HG03439 (cell line): ENCODE measurements around the gene GGT5.
"Not testable (repeated sequence)": the region's sequence is repeated elsewhere in the genome, so short reads cannot be mapped to it uniquely, and the experiment has no call there.

Experiments
- ATAC-seq: cut with Tn5 transposase; IDR thresholded peaks from one replicate; pipeline ENCODE4 v1.9.1; 2021; ENCODE audit warnings: mild to moderate bottlenecking, moderate library complexity; ENCODE audit not compliant: unreplicated experiment

GGT5 gene

DNA sequence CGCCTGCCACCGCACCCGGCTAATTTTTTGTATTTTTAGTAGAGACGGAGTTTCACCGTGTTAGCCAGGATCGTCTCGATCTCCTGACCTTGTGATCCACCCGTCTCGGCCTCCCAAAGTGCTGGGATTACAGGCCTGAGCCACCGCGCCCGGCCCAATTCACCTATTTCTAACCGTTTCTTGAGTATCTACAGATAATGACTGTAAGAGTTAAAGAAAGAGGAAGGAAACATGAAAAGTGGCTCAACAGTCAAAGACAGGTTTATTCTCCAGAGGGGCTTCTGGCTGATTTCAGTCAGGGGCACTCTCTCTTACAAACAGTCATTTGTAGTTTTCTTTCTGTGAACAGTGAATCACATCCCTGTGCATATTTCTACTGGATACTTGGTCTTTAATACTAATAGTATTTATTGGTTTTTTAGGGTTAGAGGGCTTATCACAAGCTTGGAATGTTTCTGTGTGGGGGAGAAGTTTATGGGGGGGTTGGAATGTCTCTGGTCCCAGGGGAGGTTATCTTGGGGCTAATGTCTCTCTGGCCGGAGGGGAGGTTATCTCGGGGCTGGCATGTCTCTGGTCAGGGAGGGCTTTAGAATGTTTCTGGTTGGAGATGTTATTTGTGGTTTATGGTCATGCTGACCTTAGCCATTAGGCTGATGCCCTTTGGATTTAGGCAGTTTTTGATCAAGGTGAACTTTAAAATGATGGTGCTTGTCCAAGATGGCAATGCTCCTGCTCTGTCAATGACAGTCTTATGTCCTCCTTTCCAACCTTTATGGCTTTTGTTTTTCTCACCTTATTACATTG is 38.2 kb downstream of the GGT5 start:
- not testable (repeated sequence) for ATAC-seq

DNA sequence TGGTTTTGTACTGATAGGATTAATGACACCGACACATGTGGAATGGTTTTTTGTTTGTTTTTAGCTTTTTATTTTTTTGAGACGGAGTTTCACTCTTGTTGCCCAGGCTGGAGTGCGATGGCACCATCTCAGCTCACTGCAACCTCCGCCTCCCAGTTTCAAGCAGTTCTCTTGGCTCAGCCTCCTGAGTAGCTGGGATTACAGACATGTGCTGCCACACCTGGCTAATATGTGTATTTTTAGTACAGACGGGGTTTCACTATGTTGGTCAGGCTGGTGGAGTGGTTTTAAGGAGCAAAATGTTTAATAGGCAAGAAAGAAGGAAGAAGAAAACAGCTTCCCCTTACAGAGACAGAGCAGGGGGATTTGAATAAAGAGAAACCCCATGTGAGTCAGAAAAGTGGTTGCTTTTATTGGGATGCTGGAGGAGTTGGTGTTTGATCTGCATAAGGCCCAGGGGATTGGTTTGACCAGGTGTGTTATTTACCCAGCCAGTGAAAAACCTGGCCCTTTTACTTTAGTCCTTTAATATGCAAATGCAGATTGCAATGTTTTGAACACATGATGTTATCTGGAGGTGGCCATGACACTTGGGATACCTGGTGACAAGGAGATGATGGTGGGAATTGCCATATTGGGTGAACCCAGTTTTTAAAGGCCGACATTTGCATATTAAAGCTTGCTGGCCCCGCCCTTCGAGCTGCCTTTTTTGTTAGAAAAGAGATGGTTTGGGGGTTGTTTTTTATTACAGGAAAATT is 39.3 kb downstream of the GGT5 start:
- no peak for ATAC-seq

DNA sequence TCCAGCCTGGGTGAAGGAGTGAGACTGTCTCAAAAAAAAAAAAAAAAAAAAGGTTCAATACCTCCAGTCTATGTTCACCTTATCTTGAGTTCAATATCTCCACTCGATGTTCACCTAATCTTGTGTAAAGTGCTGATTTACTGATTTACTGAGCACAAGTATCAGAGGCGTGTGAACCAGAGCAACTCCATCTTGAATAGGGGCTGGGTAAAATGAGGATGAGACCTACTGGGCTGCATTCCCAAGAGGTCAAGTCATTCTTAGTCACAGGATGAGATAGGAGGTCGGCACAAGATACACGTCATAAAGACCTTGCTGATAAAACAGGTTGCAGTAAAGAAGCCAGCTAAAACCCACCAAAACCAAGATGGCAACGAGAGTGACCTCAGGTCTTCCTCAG is 41.0 kb downstream of the GGT5 start:
- not testable (repeated sequence) for ATAC-seq

DNA sequence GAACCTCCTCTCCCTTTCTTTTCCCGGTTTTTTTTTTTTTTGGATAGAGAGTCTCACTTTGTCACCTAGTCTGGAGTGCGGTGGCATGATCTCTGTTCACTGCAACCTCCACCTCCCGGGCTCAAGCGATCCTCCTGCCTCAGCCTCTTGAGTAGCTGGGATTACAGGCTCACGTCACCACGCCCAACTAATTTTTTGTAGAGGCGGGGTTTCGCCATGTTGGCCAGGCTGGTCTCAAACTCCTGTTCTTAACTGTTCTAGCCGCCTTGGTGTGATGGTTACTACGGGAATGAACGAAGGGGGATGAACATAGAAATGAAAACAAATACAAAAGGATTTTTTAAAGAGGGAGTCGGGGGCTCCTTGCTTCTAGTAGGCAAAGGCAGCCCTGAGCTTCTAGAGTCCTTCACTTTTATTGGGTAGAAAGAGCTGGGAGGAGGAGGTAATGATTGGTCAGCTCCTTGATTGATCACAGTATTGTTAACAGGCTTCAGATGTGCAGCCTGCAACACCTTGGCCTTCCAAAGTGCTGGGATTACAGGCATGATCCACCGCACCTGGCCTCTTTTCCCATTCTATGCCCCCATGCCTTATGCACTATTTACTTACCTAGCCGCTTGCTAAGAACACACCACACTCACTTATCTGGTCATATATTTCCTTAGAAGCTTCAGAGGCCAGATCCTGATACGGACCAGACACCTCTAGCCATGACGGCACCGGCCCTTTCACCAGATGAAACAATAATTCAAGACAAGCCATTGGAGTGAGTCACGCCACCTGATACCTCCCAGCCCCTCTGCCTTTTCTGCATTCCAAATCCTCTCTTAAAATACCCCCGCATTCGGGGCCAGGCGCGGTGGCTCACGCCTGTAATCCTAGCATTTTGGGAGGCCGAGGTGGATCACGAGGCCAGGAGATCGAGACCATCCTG is 42.9 kb downstream of the GGT5 start:
- no peak for ATAC-seq

DNA sequence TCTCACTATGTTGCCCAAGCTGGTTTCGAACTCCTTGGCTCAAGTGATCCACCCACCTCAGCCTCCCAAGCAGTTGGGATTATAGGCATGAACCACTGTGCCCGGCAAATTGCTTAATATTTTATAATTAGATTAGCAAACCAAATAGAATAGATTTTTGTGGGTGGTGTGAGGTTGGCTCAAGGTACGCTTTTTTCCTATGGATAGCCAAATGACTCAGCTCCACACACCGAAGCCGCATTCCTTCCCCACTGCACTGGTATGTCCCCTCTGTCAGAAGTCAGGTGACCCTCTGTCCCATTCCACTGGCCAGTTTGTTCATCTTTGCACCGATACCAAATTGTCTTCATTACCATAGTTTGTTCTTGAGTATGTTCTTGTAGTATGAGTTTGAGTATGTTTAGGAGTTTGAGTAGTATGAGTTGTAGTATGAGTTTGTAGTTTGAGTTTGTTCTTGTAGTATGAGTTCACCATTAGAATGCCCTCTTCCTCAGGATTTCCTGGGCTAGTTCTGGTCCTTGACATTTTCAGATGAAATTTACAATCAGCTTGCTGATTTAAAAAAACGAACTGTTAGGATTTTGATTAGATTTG is 44.2 kb downstream of the GGT5 start:
- no peak for ATAC-seq

DNA sequence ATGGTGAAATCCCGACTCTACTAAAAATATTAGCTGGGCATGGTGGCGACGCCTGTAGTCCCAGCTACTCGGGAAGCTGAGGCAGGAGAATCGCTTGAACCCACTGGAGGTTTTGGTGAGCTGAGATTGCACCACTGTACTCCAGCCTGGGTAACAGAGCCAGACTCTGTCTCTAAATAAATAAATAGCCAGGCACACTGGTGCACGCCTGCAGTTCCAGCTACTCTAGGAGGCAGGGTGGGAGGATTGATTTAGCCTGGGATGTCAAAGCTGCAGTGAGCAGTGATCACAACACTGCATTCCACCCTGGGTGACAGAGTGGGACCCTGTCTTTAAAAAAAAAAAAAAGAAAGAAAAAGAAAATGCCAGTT is 46.2 kb downstream of the GGT5 start:
- no peak for ATAC-seq

DNA sequence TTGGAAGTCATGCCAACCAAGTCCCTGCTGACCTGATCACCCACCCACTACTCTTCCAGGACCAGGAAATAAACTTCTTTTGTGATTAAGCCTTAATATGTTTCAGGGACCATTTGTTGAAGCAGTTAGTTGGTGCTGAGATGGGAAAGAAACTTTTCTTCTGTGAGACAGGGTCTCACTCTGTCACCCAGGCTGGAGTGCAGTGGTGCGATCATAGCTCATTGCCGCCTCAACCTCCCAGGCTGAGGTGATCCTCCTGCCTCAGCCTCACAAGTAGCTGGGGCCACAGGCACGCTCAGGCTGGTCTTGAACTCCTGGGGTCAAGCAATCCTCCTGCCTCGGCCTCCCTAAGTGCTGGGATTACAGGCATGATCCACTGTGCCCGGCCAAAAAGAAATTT is 53.0 kb downstream of the GGT5 start:
- ATAC-seq = no peak

DNA sequence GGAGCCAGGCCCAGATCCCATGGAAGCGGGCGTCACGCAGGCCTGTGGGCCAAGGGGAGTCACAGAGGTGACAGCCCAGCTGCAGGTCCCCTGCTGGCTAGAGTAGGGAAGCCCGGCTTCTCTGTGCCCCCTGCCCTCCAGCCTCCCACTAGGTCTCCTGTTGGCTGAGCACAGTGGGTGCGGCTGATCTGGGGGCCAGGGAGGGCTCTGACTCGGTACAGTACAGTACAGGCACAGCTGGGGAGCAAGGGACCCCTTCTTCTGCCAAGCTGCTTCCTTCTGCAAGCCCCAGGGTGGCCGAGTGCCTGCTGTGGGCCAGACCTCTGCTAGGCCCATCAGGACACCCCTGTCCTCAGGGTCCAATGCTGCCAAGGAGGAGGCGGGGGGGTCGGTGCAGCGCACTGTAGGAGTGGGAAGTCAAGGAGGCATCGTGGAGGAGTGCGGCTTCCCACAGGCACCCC is 53.5 kb downstream of the GGT5 start:
- ATAC-seq = no peak

DNA sequence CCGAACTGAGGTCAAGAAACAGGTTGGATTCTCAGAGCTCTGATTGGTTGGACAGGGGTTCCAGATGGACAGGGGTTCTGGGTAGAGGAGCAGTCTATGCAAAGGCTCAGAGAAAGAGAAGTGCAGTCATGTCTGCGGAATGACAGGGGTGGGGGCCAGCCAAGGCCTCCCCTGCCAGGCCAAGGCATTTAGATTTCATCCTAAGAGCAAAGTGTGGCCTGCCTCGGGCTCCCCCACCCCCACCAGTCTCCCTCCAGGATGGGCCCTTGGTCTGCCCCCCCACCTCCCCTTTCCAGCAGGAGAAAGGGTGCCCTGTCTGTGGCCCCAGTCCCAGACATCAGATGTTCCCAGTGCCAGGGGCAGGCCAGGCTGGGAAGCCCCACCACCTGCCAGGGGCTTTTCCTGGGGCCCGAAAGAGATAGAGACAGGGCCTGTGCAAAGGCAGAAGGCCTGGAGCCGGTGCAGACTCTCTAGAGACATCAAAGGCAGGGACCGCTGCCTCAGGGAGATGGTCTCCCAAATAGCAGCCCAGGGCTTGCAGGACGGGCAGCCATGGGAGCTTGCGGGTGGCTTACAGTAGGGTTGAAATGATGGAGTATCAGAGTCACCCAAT is 54.2 kb downstream of the GGT5 start:
- ATAC-seq = no peak

DNA sequence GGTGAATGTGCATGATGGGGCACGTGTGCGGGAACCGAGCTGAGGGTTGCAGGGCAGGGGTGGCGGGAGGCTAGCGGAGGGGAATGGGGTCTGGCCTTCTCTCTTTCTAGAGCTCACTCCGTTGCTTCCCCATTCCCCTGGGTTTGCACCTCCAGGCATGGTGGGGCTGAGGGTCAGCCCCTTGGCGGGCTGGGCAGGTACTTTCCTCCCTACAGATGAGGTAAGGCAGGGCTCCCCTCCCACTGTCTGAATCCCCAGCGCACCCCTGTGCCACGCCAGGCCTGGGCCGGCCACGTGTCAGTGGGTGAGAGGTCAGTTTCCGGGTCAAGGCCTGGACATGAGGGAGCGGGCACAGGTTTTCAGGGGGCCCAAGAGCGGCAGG is 54.7 kb downstream of the GGT5 start:
- no peak for ATAC-seq

DNA sequence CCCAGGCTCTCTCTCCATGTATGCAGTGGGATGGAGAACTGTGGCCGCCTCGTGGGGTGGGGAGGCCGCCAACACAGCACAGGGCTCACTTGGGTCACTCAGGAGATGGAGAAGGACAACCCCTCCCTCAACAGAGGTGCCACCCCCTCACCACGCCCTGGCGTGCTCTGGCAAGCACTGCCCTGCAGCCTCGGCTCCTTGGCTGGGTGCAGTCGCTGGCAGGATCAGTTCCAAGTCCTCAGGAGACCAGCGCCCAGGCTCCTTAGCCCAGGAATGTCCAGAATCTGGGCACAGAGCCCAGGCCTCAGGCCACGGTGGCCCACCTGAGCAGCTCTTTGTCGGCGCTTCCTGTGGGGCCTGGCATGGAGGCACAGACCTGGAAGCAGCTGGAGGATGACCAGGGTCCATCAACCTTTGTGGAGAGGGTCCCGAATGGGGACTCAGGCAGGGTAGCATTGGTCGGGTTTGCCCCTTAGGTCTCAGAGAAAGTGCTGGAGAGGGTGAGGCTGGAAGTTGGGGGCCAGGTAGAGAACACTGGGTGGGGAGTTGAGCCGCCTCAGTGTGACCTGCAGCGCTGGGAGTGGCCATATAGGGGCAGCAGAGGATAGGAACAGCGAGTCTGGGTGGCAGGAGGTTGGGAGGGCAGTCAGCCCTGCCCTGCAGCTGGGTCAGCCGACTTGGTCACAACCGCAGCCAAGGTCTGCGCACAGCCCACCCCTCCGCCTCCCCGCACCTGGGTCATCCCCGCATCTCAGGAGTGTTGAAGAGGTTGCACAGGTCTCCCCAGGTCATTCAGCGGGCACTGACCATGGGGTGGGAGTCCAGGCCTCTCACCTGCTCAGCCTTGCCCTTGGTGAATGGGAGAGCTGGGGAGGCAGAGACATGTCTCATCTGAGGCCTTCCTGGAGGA is 55.4 kb downstream of the GGT5 start:
- no peak for ATAC-seq

DNA sequence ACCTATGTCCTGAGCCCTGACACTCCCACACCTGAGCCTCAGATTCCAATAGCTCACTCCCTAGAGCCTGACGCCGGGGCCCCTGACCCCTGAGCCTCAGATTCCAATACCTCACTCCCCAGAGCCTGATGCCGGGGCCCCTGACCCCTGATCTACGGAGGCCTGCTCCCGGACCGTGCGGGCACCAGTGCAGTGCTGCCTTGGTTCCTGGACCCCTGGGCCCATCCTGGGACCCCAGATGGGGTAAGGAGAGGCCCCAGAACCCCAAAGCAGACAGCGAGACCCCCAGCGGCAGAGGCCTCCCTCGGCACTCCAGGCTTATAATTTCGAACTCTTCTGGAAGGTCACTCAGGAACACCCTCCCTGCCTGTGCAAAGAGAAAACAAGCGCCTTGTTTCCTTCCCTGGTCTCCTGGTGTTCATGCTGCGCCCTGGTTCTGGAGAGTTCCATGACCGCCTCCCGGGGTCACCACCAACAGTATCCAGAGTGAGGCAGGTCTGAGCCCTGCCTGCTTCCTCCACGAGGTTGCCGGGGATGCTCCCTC is 56.1 kb downstream of the GGT5 start:
- no peak for ATAC-seq

DNA sequence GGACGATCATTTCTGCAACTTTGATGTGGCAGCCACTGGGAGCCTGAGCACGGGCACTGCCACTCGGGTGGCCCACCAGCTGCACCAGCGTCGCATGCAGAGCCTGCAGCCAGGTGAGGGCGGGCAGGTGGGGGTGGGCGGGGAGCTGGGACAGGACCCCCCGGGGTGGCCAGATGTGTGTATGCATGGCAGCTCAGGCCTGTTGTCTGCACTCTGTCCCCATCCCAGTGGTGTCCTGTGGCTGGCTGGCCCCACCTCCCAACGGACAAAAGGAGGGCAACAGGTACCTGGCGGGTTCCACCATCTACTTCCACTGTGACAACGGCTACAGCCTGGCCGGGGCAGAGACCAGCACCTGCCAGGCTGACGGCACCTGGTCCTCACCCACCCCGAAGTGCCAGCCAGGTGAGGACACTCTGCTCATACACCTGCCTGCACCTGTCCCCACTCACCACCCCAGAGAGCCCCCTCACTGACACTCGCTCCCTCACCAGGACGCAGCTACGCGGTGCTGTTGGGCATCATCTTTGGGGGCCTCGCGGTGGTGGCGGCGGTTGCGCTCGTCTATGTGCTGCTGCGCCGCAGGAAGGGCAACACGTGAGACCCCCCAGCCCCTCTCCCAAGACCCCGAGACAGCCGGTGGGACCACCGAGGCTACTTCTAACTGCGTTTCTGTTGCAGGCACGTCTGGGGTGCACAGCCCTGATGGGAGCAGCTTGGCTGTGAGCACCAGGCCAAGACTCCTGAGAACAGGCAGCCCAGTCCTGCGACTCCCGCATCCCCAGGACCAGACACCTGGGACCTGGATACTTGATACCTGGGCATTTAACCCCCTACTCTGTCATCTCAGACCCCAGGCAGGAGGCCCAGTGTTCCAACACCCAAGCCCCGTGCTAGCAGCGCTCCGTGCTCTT is 56.9 kb downstream of the GGT5 start:
- ATAC-seq = no peak

DNA sequence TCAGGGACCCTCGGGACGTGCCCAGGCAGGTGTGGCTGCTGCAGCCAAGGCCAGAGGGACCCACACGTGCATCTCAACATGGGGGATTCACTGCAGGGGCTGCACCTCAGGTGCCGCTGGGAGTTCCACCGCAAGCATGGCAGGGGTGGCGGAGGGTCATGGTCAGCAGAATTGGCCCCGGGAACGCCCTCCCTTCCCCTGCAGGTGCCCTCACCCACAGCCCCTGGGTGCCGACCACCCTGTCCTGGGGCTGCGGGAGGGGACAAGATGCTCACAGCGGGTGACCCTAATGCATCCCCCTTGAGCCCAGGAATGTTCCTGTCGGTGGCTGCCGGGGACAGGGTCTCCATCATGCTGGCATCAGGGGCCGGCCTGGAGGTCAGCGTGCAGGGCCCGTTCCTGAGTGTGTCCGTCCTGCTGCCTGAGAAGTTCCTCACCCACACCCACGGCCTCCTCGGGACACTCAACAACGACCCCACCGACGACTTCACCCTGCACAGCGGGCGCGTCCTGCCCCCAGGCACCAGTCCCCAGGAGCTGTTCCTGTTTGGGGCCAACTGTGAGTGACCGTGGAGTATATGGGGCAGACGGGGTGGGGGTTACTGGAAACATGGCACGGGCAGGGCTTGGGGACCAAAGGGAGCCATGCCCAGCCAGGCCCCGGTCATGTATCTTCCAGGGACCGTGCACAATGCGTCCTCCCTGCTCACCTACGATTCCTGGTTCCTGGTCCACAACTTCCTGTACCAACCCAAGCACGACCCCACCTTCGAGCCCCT is 57.8 kb downstream of the GGT5 start:
- ATAC-seq = no peak

DNA sequence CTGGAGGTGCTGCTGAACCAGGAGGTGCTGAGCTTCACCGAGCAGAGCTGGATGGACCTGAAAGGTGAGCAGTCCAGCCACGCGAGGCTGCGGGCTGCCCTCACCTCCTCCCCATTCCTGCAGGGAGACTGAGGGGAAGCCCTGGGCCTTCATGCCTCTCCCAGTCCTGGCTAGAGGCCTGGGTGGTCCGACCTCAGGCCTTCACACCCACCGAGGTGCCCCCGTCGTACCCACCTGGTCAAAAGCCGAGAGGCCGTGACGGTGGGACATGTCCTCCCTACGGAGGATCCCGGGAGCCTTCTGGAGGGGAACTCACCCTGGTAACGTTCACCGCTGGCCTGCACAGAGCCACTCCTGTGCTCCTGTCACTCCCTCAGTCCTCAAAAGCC is 58.5 kb downstream of the GGT5 start:
- ATAC-seq = no peak

DNA sequence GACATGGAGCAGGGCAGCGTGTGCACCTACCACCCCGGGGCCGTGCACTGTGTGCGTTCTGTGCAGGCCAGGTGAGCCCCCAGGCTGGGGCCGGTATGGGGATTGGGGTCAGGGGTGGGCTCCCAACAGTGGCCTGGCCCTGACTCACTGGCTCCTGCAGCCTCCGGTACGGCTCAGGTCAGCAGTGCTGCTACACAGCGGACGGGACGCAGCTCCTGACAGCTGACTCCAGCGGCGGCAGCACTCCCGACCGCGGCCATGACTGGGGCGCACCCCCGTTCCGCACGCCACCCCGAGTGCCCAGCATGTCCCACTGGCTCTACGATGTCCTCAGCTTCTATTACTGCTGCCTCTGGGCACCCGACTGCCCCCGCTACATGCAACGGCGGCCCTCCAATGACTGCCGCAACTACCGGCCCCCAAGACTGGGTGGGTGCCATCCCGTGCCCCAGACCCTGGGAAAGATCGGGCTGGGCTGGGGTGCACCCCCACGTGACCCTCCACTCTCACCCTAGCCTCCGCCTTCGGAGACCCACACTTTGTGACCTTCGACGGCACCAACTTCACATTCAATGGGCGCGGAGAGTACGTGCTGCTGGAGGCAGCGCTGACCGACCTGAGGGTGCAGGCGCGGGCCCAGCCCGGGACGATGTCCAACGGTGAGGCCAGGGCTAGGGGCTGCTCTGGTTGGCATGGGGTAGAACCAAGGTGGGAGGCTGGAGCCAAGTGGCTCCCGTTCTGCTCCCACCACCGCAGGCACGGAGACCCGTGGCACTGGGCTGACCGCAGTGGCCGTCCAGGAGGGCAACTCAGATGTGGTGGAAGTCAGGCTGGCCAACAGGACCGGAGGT is 59.2 kb downstream of the GGT5 start:
- no peak for ATAC-seq
